Loucy (cell line): ENCODE data around the gene PSEN1.

Source experiments
- EZH2phosphoT487 ChIP-seq: fragments of 200-600 bp; IDR thresholded peaks from 2 replicates; pipeline ENCODE4 v1.6.1; 2018; ENCODE audit warnings: antibody characterized with exemption, mild to moderate bottlenecking, moderate library complexity, borderline replicate concordance
- TF ChIP-seq, protein P1 (sequence below): fragments of 200-600 bp; sonication (generic); conservative IDR thresholded peaks from 2 replicates; pipeline ENCODE4 v1.5.1; 2014; ENCODE audit warnings: mild to moderate bottlenecking, antibody characterized with exemption, low read length

DNA sequence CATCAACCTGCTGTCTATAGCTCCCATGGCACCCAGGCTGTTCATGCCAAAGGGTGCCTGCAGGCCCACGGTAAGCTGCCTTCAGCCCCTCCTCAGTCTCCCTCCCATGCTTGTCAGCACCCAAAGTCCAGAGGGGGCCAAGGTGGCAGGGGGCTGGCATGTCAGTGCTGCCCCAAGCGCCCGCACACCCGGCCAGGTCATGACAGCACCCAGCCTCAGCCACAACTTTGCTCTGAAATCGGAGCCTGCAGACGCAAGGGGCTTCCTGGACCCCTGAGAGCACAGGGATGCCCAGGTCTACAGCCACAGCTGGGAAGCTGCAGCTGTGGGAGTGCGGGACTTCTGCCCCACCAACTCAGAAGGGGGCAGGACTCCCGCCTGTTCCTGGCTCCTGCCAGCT, 72.5 kb downstream of the PSEN1 start:
- TF ChIP-seq, protein P1, sequence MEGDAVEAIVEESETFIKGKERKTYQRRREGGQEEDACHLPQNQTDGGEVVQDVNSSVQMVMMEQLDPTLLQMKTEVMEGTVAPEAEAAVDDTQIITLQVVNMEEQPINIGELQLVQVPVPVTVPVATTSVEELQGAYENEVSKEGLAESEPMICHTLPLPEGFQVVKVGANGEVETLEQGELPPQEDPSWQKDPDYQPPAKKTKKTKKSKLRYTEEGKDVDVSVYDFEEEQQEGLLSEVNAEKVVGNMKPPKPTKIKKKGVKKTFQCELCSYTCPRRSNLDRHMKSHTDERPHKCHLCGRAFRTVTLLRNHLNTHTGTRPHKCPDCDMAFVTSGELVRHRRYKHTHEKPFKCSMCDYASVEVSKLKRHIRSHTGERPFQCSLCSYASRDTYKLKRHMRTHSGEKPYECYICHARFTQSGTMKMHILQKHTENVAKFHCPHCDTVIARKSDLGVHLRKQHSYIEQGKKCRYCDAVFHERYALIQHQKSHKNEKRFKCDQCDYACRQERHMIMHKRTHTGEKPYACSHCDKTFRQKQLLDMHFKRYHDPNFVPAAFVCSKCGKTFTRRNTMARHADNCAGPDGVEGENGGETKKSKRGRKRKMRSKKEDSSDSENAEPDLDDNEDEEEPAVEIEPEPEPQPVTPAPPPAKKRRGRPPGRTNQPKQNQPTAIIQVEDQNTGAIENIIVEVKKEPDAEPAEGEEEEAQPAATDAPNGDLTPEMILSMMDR = no peak
- TF ChIP-seq EZH2phosphoT487 = no peak
